DMS53 treated with DMSO at 0.1 percent for 48 hours (cell line): ENCODE results near the gene TXNDC9.
"Not testable (repeated sequence)": the region's sequence is repeated elsewhere in the genome, so short reads cannot be mapped to it uniquely, and the experiment has no call there.

ENCODE experiments used
- DNase-seq: peaks from one replicate; lab custom pipeline; 2025; ENCODE audit not compliant: unreplicated experiment; lab: John Stamatoyannopoulos, UW

TXNDC9 gene, protein sequence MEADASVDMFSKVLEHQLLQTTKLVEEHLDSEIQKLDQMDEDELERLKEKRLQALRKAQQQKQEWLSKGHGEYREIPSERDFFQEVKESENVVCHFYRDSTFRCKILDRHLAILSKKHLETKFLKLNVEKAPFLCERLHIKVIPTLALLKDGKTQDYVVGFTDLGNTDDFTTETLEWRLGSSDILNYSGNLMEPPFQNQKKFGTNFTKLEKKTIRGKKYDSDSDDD

DNA sequence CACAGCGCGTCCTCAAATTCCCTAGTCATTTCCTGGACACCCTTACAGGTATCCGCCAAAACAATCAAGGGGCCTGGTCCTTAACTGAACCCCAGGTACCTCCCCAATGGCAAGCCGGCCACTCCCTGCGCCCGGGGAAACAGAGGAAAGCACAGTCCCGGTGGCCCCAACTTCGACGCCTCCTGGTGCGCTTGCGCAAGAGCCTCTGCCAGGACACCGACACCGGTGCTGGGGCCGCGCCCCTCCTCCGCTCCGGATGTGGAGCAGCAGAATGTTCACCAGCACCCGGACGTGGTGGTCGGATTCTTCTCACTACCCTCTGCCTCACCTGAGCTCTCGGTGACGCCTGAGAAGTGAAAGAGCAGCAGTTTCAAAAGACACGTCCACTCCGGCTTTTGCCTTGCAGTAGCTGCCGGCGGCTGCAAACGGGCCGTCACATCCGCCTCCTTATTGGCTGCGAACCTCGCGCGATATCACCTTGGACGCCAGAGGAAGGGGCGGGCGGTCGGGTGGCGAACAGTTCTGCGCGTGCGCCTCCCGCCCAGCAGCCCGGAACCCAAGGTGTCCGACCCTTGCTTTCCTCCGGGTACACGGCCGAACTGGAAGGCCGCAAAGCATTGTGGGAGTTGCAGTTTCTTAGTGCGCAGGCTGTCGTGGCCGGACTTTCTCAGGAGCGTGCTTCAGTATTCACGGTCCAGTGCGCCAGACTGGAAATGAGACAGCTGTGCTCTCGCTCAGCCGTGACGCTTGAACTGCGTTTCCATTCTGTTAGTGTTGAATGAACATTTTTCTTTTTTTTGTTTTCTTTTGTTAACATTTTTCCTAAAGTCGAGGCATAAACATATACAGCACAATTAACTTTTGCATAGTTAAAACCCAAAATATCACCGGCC, at the start of gene TXNDC9:
Gene TXNDC9, minus strand, starts transcription at position 423 of the 893 bp plus-strand sequence. CDS start 3,123 bp downstream, outside the sequence.
- DNase-seq = peak; percentile 100

- DNase-seq = no peak
Observed at GRCh38 chr2:99382143-99382542, 46.0 kb upstream of the TXNDC9 start.

- DNase-seq = no peak
Observed at GRCh38 chr2:99380376-99381010, 44.4 kb upstream of the TXNDC9 start.

- DNase-seq = no peak
Observed at GRCh38 chr2:99377879-99378278, 41.7 kb upstream of the TXNDC9 start.

DNA sequence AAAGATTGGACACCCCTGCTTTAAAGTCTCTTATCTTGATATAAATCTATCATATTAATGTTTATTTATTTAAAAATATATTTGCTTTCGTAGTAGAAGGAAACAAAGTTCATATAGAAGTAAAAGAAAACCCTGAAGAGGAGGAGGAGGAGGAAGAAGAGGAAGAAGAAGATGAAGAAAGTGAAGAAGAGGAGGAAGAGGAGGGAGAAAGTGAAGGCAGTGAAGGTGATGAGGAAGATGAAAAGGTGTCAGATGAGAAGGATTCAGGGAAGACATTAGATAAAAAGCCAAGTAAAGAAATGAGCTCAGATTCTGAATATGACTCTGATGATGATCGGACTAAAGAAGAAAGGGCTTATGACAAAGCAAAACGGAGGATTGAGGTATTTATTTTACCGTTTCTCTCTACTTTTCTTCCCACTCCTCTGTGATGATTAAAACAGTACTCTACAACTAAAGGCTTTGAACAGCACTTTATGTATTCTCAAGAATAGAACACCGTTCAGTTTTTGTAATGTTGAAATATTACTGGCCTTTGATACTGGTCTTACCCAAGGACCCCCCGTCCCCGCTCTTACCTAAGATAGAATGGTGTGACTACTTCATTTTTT, 40.2 kb upstream of the TXNDC9 start:
- DNase-seq = no peak

DNA sequence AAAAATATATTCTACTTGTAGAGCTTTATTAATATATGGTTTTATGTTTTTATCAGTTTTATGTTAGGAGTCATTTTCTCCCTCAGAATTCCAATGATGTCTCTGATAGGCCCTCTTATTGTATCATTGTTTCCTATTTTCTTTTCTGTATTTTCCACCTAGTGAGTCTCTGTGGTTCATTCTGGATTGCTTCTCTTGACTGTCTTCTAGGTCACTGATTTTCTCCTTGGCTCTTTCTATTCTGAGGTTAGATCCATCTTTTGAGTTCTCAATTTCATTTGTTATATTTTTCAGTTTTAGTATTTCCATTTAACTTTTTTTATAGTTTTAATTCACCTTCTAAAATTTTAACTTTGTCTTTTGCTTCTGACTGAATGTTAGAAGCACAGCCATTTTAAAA, 38.6 kb upstream of the TXNDC9 start:
- DNase-seq = no peak

DNA sequence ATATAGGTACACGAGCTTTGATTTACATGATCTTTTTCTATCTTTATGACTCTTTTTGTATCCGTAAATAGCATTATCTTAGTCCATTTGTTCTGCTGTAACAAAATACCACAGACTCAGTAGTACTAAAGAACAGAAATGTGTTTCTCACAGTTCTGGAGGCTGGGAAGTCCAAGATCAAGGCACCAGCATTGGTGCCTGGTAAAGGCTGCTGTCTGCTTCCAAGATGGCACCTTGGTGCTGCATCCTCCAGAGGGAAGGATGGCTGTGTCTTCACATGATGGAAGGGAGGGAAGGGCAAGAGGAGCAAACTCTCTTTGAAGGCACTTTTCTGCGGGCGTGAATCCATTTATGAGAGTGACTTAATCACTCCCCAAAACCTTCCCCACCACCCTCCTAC, 37.0 kb upstream of the TXNDC9 start:
- no peak for DNase-seq

- not testable (repeated sequence) for DNase-seq
Observed at GRCh38 chr2:99368854-99369253, 32.7 kb upstream of the TXNDC9 start.

GRCh38 chr2:99365661-99366060, 29.5 kb upstream of the TXNDC9 start:
- DNase-seq = no peak

DNA sequence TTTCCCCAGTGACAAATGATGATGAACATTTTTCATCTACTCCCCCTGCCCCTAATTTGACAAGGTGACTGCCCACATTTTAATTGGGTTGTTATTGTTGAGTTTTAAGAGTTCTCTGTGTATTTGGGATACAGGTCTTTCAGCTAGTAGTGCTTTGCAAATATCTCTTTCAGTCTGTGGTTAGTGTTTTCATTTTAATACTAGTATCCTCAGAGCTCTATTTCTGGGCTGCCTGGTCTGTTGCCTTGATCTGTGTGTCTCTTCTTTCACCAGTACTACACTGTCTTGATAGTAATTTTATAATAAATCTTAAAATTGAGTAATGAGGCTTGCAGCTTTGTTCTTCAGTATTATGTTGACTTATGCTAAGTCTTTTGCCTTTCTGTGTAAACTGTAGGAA, 20.7 kb upstream of the TXNDC9 start:
- no peak for DNase-seq

DNA sequence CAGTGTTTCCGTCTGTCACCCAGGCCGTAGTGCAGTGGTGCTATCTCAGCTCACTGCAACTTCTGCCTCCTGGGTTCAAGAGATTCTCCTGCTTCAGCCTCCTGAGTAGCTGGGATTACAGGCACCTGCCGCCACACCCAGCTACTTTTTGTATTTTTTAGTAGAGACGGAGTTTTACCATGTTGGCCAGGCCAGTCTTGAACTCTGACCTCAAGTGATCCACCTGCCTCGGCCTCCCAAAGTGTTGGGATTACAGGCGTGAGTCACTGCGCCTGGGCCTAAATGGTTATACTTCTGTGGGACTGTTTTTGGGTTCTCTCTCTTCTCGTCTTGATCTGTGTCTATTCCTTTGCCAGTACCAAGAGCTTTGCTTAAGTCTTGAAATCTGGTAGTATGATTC, 18.7 kb upstream of the TXNDC9 start:
- DNase-seq = not testable (repeated sequence)

GRCh38 chr2:99354070-99354469, 17.9 kb upstream of the TXNDC9 start:
- DNase-seq = no peak

GRCh38 chr2:99350194-99350593, 14.1 kb upstream of the TXNDC9 start:
- no peak for DNase-seq

DNA sequence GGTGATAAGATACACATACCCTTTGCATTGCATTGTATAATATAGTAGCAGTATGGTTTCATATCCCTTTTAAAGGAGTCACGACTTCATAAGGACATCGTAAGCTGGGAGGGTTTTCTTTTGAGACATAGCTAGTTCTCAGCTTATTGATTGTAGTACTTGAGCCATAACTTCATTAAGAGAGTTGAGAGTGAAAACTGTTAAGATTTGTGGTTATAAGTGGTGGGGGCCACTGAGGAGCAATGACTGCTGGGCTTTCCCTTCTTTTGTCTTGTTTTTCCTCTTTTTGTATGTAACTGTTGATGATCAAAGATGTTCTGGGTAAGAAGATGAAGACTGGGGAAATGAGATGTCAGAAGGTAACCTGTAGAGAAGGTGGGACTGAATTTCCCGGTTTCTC, 12.0 kb upstream of the TXNDC9 start:
- DNase-seq = no peak

GRCh38 chr2:99346218-99346617, 10.1 kb upstream of the TXNDC9 start:
- DNase-seq = no peak

DNA sequence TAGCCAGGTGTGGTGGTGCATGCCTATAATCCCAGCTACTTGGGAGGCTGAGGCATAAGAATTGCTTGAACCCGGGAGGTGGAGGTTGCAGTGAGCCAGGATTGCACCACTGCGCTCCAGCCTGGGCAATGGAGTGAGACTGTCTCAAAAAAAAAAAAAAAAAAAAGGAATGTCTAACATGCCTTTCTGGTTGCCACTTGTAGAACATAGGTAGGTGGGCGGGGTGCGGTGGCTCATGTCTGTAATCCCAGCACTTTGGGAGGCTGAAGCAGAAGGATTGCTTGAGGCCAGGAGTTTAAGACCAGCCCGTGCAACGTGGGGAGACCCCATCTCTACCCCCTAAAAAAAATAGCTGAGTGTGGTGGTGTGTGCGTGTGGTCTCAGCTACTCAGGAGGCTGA, 9.3 kb upstream of the TXNDC9 start:
- not testable (repeated sequence) for DNase-seq

GRCh38 chr2:99342536-99342935, 6.4 kb upstream of the TXNDC9 start:
- DNase-seq = no peak

- no peak for DNase-seq
Observed at GRCh38 chr2:99340669-99341236, 4.6 kb upstream of the TXNDC9 start.

DNA sequence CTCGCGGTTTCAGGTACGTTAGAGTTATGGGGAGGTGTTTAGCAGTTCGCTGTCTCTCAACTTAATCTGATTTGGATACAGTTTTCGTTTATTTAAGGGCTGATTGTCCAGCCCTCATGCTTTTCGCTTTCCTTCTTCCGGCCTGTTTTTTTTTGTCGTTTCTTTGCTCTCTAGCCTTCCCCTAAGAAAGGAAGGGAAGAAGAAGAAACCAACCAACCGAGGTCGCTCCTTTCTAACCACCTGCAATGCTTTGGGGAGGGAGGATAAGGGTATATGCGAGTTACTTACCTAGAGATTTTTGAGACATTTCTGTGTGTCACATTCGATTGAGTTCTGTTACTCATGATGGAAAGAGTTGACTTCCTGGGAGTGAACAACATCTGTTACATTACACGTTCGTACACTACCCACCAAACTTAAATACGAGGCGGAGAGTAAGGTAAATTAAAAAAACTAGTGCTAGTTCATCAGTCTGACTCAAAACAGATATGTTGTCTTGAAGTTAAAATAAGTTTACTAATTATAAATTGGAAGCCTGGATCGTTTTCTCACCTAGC, 2.0 kb upstream of the TXNDC9 start:
- DNase-seq = peak; percentile 67

DNA sequence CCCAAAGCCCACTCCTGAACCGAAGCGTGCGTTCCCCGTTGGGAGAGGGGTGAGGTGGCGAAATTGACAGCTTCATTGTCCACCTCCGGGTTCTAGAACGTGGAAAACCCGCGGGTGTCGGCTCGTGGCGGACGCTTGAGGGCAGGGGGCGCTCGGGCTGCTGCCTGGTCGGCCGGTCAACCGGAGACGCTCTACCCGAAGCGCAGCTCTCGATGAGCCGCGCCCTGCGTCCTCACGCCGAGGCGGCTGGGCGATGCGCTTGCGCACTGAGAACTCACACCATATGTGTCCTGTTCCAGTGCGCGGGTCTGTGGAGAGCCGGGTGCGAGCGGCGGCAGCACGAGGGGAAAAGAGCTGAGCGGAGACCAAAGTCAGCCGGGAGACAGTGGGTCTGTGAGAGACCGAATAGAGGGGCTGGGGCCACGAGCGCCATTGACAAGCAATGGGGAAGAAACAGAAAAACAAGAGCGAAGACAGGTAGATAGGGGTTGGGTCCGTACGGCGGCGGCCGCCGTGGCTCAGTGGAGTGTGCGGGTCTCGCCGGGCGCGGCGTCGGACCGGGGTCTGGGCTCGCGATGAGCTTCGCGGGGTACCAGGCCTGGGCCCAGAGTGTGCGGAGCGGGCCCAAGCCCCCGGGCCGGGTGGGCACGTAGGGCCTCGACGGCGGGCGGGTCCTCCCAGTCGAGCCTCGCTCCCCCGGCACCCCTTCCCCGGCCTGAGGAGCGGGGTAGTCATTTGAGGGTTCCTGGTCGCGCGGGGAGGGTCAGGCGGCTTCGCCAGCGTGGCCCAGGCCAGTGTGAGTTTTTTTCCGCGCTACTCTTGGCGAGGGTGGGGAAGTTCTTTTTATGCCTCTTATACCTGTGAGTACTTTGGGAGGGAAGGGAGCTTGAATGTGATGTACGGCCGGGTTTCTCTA, 1.2 kb upstream of the TXNDC9 start, which contains the start of gene EIF5B:
Gene EIF5B, plus strand, starts transcription at position 277 of the 916 bp plus-strand sequence. Its CDS starts 166 bp downstream, at position 443.
- peak; percentile 100 for DNase-seq
